Endothelial cell of umbilical vein (primary cell): ENCODE results near the gene TMOD4. TPM values are rescaled to one million over a fixed set of nuclear protein-coding genes. Genes with fewer than 3 reads are reported as not detected.

Experiments used
- BruUV-seq: library from RNA; stranded (reverse); fragments of 400-500 nt; replicated peaks from 2 replicates; lab custom pipeline; 2021; lab: Mats Ljungman, UMichigan
- CTCF ChIA-PET: fragments of 300-600, 350-600 bp; sonication (Branson Sonifier 250); formaldehyde crosslinking; loops from one replicate; lab custom pipeline; 2021; ENCODE audit warnings: antibody characterized with exemption, inconsistent platforms; lab: Charles Lee
- POLR2A ChIA-PET: fragments of 300-600, 350-600 bp; sonication (Branson Sonifier 250); formaldehyde crosslinking; loops from one replicate; lab custom pipeline; 2021; ENCODE audit warnings: antibody characterized with exemption, inconsistent platforms; lab: Charles Lee
- DNase-seq: peaks from one replicate; pipeline ENCODE4 v3.0.0-alpha.2; 2011; ENCODE audit warnings: low read depth, low spot score
- FAIRE-seq: peaks from 2 replicates; lab custom pipeline; 2011; peaks lifted over from hg19 to GRCh38; lab: Jason Lieb, UNC
- H2AFZ ChIP-seq: 2 replicates; pipeline ENCODE4 v1.6.0; 2012; ENCODE audit warnings: low read depth, low read length, control low read depth, inconsistent platforms
- H3K27ac ChIP-seq: 2 replicates; pipeline ENCODE4 v1.5.1; 2011; ENCODE audit warnings: low read depth, mild to moderate bottlenecking, control low read depth, low read length, moderate library complexity; ENCODE audit not compliant: insufficient read depth
- H3K27me3 ChIP-seq, 2 experiments: 2 replicates each; pipeline versions ENCODE4 v1.6.0 to v1.6.1; 2011; ENCODE audit warnings: low read length in 2 of 2, mixed read lengths in 1 of 2; ENCODE audit not compliant: control insufficient read depth in 2 of 2, insufficient read depth in 2 of 2
- H3K36me3 ChIP-seq, 2 experiments: 2 replicates in 1 of 2; 3 replicates in 1 of 2; pipeline ENCODE4 v1.5.1; 2011; ENCODE audit warnings: low read length in 2 of 2, mild to moderate bottlenecking in 1 of 2, moderate library complexity in 1 of 2; ENCODE audit not compliant: control insufficient read depth in 2 of 2, insufficient read depth in 2 of 2; ENCODE audit errors: extremely low read depth in 1 of 2
- H3K4me1 ChIP-seq: 3 replicates; pipeline ENCODE4 v1.5.1; 2011; ENCODE audit warnings: mild to moderate bottlenecking, low read length; ENCODE audit not compliant: control insufficient read depth, insufficient read depth; ENCODE audit errors: extremely low read depth
- H3K4me2 ChIP-seq: 2 replicates; pipeline ENCODE4 v1.6.1; 2011; ENCODE audit warnings: low read length, control low read depth, mixed read lengths; ENCODE audit not compliant: insufficient read depth
- H3K4me3 ChIP-seq, 3 experiments: fragments of 200-600 bp in 1 of 3; sonication (generic), shearing (Covaris generic) in 1 of 3; replicated peaks in 1 of 3; 2 replicates each; pipeline ENCODE4 v1.5.1; 2011 to 2016; ENCODE audit warnings: control low read depth in 3 of 3, low read length in 3 of 3, mild to moderate bottlenecking in 2 of 3, inconsistent platforms in 1 of 3, low read depth in 1 of 3, moderate library complexity in 1 of 3; ENCODE audit not compliant: insufficient read depth in 1 of 3
- H3K79me2 ChIP-seq: 2 replicates; pipeline ENCODE4 v1.6.0; 2012; ENCODE audit warnings: low read length, inconsistent platforms; ENCODE audit not compliant: control insufficient read depth, insufficient read depth
- H3K9ac ChIP-seq: replicated peaks from 2 replicates; pipeline ENCODE3; 2011; ENCODE audit warnings: low read length, control low read depth; ENCODE audit not compliant: insufficient read depth; ENCODE audit errors: extremely low read depth
- H3K9me1 ChIP-seq: replicated peaks from 3 replicates; pipeline ENCODE4 v1.6.0; 2011; ENCODE audit warnings: mild to moderate bottlenecking, low read length; ENCODE audit not compliant: control insufficient read depth, insufficient read depth; ENCODE audit errors: extremely low read depth
- H3K9me3 ChIP-seq: replicated peaks from 2 replicates; pipeline ENCODE4 v1.5.1; 2012; ENCODE audit warnings: low read length, inconsistent platforms; ENCODE audit not compliant: control insufficient read depth, insufficient read depth
- H4K20me1 ChIP-seq: replicated peaks from 2 replicates; pipeline ENCODE3; 2011; ENCODE audit warnings: mild to moderate bottlenecking, low read length; ENCODE audit not compliant: control insufficient read depth, insufficient read depth; ENCODE audit errors: extremely low read depth
- GATA2 ChIP-seq: IDR thresholded peaks from 2 replicates; pipeline ENCODE4 v1.7.0; 2011; ENCODE audit warnings: low read depth, mild to moderate bottlenecking, moderate library complexity, mixed read lengths, low read length; ENCODE audit not compliant: insufficient read length, insufficient read depth
- MYC ChIP-seq: IDR thresholded peaks from one replicate; pipeline ENCODE4 v1.6.1; 2011; ENCODE audit warnings: mild to moderate bottlenecking, low read depth, low read length
- POLR2AphosphoS5 ChIP-seq: IDR thresholded peaks from 2 replicates; pipeline ENCODE4 v1.6.1; 2012; ENCODE audit warnings: low read depth, mild to moderate bottlenecking, control low read depth, low read length, moderate library complexity; ENCODE audit not compliant: insufficient read depth
- dilution Hi-C: fragments of 300-500 bp; cut with MboI; formaldehyde crosslinking; loops from one replicate; pipeline ENCODE4 v1.15.0; 2019; ENCODE audit warnings: low sequenced_read_pairs; ENCODE audit not compliant: extremely low pct_ligation_motif_present
- intact Hi-C: fragments of 100-400 bp; cut with micrococcal nuclease; formaldehyde crosslinking; loops from one replicate; pipeline ENCODE4 v1.10.0; 2022
- polyA plus RNA-seq, 4 experiments: library from polyadenylated mRNA; depleted of rRNA in 3 of 4; stranded (reverse) in 3 of 4; unstranded in 1 of 4; fragments of >200 nt; gene quantifications; 2 replicates each; pipeline versions ENCODE4 v1.2.1 to v1.2.3, GENCODE V29; 2011 to 2012; ENCODE audit warnings: missing spikeins in 1 of 4
- total RNA-seq: library from RNA; stranded (reverse); gene quantifications from 2 replicates; pipeline ENCODE4 v1.2.3, GENCODE V29; 2021
- TF ChIP-seq, protein P1 (sequence below), 2 donors: IDR thresholded peaks; 1 replicate in 1 of 2; 2 replicates in 1 of 2; pipeline ENCODE4 v1.5.1; 2011; ENCODE audit warnings: low read length in 2 of 2, mild to moderate bottlenecking in 2 of 2, moderate library complexity in 2 of 2, control low read depth in 1 of 2, inconsistent platforms in 1 of 2, low read depth in 1 of 2; ENCODE audit not compliant: insufficient read depth in 1 of 2; ENCODE audit errors: extremely low read depth in 1 of 2

The TMOD4 gene
- total and polyA plus RNA-seq, 2 donors (not counting 3 experiments of a cell fraction or from before 2014, with no cell fraction given): 0.22 to 1.4 TPM

DNA sequence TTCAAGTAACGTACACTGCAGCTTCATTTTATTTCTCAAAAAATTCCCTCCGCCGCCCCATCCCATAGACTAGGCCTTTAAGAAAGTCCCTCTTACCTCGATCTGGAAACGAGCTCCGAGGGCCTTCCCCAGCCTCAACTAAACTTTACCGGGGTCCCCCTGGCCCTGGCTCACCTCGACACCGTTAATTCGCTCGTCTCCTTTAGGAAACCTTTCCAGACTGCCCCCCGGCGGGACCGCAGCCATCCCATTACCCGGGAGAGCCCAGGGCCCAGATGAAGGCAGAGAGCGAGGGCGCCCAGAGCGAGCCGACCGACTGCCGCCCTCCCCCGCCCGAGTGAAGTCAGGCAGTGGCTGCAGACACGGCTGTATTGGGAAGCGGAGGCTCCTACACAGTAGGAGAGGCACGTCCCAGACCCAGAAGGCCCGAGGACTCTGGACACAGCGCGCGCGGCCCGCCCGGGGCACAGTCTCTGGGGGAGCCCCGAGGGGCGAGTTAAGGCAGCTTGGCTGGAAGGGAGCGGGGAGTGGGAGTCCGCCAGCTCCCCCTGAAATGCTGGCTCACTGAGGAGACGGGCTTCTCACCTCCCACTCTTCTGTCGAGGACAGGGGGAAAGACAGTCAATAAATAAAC, 44.0 kb downstream of the TMOD4 start:
- no peak for DNase-seq
- peak overlapping the region; percentile 25 for H2AFZ ChIP-seq
- H4K20me1 ChIP-seq: no peaks in the 10 kb centered on the region
- no peaks in the 10 kb centered on the region for H3K79me2 ChIP-seq
- no peaks in the 10 kb centered on the region for H3K27me3 ChIP-seq
- BruUV-seq: no TSS peak
- H3K9me1 ChIP-seq: no peaks in the 10 kb centered on the region
- H3K9me3 ChIP-seq: no peaks in the 10 kb centered on the region
- intact Hi-C loops (no loop called here), dilution Hi-C loops (no loop called here)
- peaks cover 0 to 34% of the 10 kb centered on the region in 2 experiments for H3K36me3 ChIP-seq
- no peak overlapping the region for H3K9ac ChIP-seq
- no peak overlapping the region for H3K4me3 ChIP-seq
- TF ChIP-seq, protein P1, sequence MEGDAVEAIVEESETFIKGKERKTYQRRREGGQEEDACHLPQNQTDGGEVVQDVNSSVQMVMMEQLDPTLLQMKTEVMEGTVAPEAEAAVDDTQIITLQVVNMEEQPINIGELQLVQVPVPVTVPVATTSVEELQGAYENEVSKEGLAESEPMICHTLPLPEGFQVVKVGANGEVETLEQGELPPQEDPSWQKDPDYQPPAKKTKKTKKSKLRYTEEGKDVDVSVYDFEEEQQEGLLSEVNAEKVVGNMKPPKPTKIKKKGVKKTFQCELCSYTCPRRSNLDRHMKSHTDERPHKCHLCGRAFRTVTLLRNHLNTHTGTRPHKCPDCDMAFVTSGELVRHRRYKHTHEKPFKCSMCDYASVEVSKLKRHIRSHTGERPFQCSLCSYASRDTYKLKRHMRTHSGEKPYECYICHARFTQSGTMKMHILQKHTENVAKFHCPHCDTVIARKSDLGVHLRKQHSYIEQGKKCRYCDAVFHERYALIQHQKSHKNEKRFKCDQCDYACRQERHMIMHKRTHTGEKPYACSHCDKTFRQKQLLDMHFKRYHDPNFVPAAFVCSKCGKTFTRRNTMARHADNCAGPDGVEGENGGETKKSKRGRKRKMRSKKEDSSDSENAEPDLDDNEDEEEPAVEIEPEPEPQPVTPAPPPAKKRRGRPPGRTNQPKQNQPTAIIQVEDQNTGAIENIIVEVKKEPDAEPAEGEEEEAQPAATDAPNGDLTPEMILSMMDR (IDR thresholded peaks at IDR 0.05; ENCODE audit: extremely low read depth in 1 of 2, insufficient read depth in 1 of 2, low read depth in 1 of 2, low read length in 2 of 2): no peak
- TF ChIP-seq POLR2AphosphoS5 (no peak), GATA2 (no peak), MYC (no peak)
- ChIA-PET POLR2A (no interaction called here), CTCF (interaction anchor here (0.7 to 6.6 kb wide), 10 partner anchors 10 to 84 kb away, joined by 3 to 53 read pairs (median 4); partner anchors contain the start of genes C1orf56, GABPB2 and TNFAIP8L2)
- H3K4me1 ChIP-seq: peaks cover 6% of the 10 kb centered on the region
- peak overlapping the region; percentile 56 for H3K4me2 ChIP-seq
- FAIRE-seq: no peak
- H3K27ac ChIP-seq: no peak overlapping the region
